Spinal cord (tissue), 10 donors: Measurements from ENCODE around the gene MSANTD1. TPM values are rescaled to one million over a fixed set of nuclear protein-coding genes. Genes with fewer than 3 reads are reported as not detected.

Source experiments
- DNase-seq, 6 donors: peaks; one replicate each; pipeline versions ENCODE4 v3.0.0 to v3.0.0-alpha.2; 2013 to 2015; ENCODE audit warnings: low spot score in 6 of 6, low read depth in 4 of 6
- H3K27ac ChIP-seq: one replicate; pipeline ENCODE4 v1.5.1; 2013; ENCODE audit warnings: low read depth, low read length, control low read depth
- H3K27me3 ChIP-seq: one replicate; pipeline ENCODE4 v1.6.1; 2013; ENCODE audit warnings: low read length; ENCODE audit not compliant: control insufficient read depth, insufficient read depth
- H3K36me3 ChIP-seq: one replicate; pipeline ENCODE4 v1.6.1; 2013; ENCODE audit warnings: low read length; ENCODE audit not compliant: control insufficient read depth, insufficient read depth
- H3K4me1 ChIP-seq: one replicate; pipeline ENCODE4 v1.6.1; 2013; ENCODE audit warnings: low read length; ENCODE audit not compliant: control insufficient read depth, insufficient read depth
- H3K4me3 ChIP-seq: one replicate; pipeline ENCODE4 v1.5.1; 2013; ENCODE audit warnings: low read depth, low read length, control low read depth
- H3K9me3 ChIP-seq: one replicate; pipeline ENCODE4 v1.6.1; 2013; ENCODE audit warnings: low read length; ENCODE audit not compliant: control insufficient read depth, insufficient read depth
- WGBS: methylation state at CpG from one replicate; pipeline ENCODE4 v1.1.5; 2013; ENCODE audit warnings: missing lambda C conversion rate; ENCODE audit not compliant: insufficient coverage; 5-methylcytosine and 5-hydroxymethylcytosine counted together
- polyA plus RNA-seq, 2 donors: library from polyadenylated mRNA; unstranded; fragments of 120-200 nt; gene quantifications; one replicate each; pipeline ENCODE4 v1.2.1, GENCODE V29; 2013; ENCODE audit not compliant: insufficient read length in 2 of 2
- total RNA-seq, 2 donors: library from RNA; depleted of rRNA in 1 of 2; stranded (reverse); fragments of 120-200 nt in 1 of 2; fragments of >200 nt in 1 of 2; gene quantifications; one replicate each; pipeline versions ENCODE4 v1.2.3 to v1.2.4, GENCODE V29; 2013 to 2014
- donor health status: healthy.

The MSANTD1 gene
- total and polyA plus RNA-seq, 4 donors = 1.4 to 5.7 (median 3.3) TPM

- no peak overlapping the region for H3K4me3 ChIP-seq
- no peaks in the 10 kb centered on the region for H3K27me3 ChIP-seq
- no peak for DNase-seq
- H3K4me1 ChIP-seq = peaks cover 45% of the 10 kb centered on the region
- H3K36me3 ChIP-seq = peaks cover 86% of the 10 kb centered on the region
- no peaks in the 10 kb centered on the region for H3K9me3 ChIP-seq
- WGBS = 67% methylated on average over 2 of the region's 9 CpGs
- H3K27ac ChIP-seq = no peak overlapping the region
Observed at GRCh38 chr4:3244747-3245146, 4.2 kb upstream of the MSANTD1 start.

DNA sequence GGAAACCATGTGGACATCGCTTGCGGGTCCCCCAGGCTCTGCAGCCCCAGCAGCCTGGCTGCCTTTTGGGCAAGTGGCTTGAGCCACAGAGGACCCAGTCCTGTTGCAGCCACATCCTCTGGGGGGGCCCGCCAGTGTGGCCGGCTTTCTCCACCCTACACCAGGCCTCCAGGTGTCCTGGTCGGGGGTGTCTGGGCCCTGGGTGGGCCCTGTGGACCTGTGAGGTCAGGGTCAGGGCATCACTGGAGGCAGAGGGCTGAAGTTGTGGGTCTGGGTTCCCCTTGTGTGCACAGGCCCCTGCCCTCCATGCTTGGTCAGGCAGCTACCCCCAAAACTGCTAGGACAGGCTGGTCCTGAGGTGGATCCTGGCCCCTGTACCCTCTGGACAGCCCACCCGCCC, 3.3 kb upstream of the MSANTD1 start:
- no peak overlapping the region for H3K4me3 ChIP-seq
- peaks cover 86% of the 10 kb centered on the region for H3K36me3 ChIP-seq
- DNase-seq = no peak
- H3K9me3 ChIP-seq = no peaks in the 10 kb centered on the region
- 88% methylated on average over 3 of the region's 6 CpGs for WGBS
- H3K27me3 ChIP-seq = no peaks in the 10 kb centered on the region
- no peak overlapping the region for H3K27ac ChIP-seq
- peaks cover 50% of the 10 kb centered on the region for H3K4me1 ChIP-seq

- Histone ChIP-seq H3K27me3 (no peaks in the 10 kb centered on the region), H3K9me3 (no peaks in the 10 kb centered on the region), H3K36me3 (peaks cover 82% of the 10 kb centered on the region), H3K27ac (no peak overlapping the region), H3K4me1 (peaks cover 47% of the 10 kb centered on the region), H3K4me3 (no peak overlapping the region)
- DNase-seq = no peak
- 82% methylated on average over 16 of the region's 16 CpGs for WGBS
Observed at GRCh38 chr4:3246458-3247398, 2.2 kb upstream of the MSANTD1 start.

DNA sequence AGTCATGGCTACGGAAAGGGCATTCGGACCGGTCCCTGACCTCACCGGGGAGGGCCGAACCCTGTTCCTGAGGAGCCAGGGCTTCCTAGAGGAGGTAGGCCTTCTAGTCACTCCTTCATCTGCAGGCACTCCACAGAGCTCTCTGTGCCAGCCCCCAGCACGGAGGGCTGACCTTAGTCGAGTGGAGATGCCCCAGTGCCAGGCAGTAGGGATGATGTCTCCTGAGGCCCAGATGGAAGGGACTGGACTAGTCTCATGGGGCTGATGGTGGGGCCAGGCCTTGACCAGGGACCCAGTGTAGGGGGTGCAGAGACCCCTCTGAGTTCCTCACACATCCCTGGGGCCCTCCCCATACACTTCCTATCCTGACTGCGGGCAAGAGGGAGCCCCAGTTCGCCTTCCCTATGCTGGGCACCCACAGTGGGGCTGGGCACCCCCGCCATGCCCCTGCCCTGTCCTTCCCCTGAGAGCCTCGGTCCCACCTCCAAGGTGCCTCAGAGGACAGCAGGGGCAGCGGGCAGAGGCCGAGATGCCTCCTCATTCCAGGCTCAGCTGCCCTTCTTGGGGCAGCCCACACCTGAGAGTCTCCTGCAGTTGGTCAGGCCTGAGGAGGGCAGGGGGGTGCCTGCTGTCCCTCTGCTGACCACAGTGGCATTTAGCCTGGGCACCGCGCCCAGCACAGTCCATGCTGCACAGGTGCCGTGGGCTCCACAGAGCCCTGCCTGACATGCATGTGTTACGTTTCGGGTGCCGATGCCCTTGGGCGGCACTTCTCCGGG, 1.4 kb upstream of the MSANTD1 start:
- H3K27ac ChIP-seq = no peak overlapping the region
- H3K4me3 ChIP-seq = no peak overlapping the region
- 96% methylated on average over 18 of the region's 21 CpGs for WGBS
- no peaks in the 10 kb centered on the region for H3K27me3 ChIP-seq
- peaks cover 80% of the 10 kb centered on the region for H3K36me3 ChIP-seq
- DNase-seq = no peak
- H3K4me1 ChIP-seq = peaks cover 47% of the 10 kb centered on the region
- no peaks in the 10 kb centered on the region for H3K9me3 ChIP-seq

GRCh38 chr4:3248178-3248480, 830 bp upstream of the MSANTD1 start:
- Histone ChIP-seq H3K4me1 (peaks cover 46% of the 10 kb centered on the region), H3K4me3 (no peak overlapping the region), H3K27me3 (no peaks in the 10 kb centered on the region), H3K9me3 (no peaks in the 10 kb centered on the region), H3K36me3 (peaks cover 81% of the 10 kb centered on the region), H3K27ac (no peak overlapping the region)
- 96% methylated on average over 13 of the region's 14 CpGs for WGBS
- DNase-seq = no peak

GRCh38 chr4:3249711-3250437, 915 bp downstream of the MSANTD1 start:
- WGBS = 84% methylated on average over 15 of the region's 20 CpGs
- Histone ChIP-seq H3K4me1 (peaks cover 42% of the 10 kb centered on the region), H3K9me3 (no peaks in the 10 kb centered on the region), H3K4me3 (no peak overlapping the region), H3K27me3 (no peaks in the 10 kb centered on the region), H3K27ac (no peak overlapping the region), H3K36me3 (peaks cover 81% of the 10 kb centered on the region)
- no peak for DNase-seq

GRCh38 chr4:3250438-3250955, 1.5 kb downstream of the MSANTD1 start:
- no peak for DNase-seq
- no peak overlapping the region for H3K27ac ChIP-seq
- peaks cover 78% of the 10 kb centered on the region for H3K36me3 ChIP-seq
- H3K4me3 ChIP-seq = no peak overlapping the region
- H3K4me1 ChIP-seq = peaks cover 42% of the 10 kb centered on the region
- WGBS = 70% methylated on average over 12 of the region's 14 CpGs
- no peaks in the 10 kb centered on the region for H3K9me3 ChIP-seq
- no peaks in the 10 kb centered on the region for H3K27me3 ChIP-seq

- WGBS = 76% methylated on average over 16 of the region's 19 CpGs
Observed at GRCh38 chr4:3250956-3251690, 2.2 kb downstream of the MSANTD1 start.

More at GRCh38 chr4:3250956-3251690, 2.2 kb downstream of the MSANTD1 start:
- peaks cover 78% of the 10 kb centered on the region for H3K36me3 ChIP-seq
- no peak overlapping the region for H3K4me3 ChIP-seq
- no peaks in the 10 kb centered on the region for H3K27me3 ChIP-seq
- no peak for DNase-seq
- H3K27ac ChIP-seq = no peak overlapping the region
- no peaks in the 10 kb centered on the region for H3K9me3 ChIP-seq
- H3K4me1 ChIP-seq = peaks cover 40% of the 10 kb centered on the region
